ENCODE measurements around the gene PSMD14.

Gene PSMD14

GRCh38 chr2:161417438-161418274 is 109.4 kb downstream of the PSMD14 start:
- Histone ChIP-seq H3K4ac (ENCODE audit: low read depth in 1 of 2, low read length in 2 of 2) (no peak overlapping the region), H3K9me3 (ENCODE audit: control insufficient read depth, low read length) (no peaks in the 10 kb centered on the region), H2BK120ac (ENCODE audit: low read depth, low read length) (no peak overlapping the region), H3K4me3 (ENCODE audit: insufficient read depth in 1 of 2, low read depth in 1 of 2, low read length in 2 of 2) (peak overlapping the region in 1 of 2 experiments; percentile 45), H2BK5ac (ENCODE audit: low read depth, low read length, poor library complexity, severe bottlenecking) (no peak overlapping the region), H3K14ac (ENCODE audit: low read length in 2 of 2) (no peak overlapping the region), H4K91ac (ENCODE audit: low read length) (no peak overlapping the region), H3K23ac (ENCODE audit: low read length in 2 of 2) (no peak overlapping the region), H2AK5ac (ENCODE audit: low read length, severe bottlenecking) (no peak overlapping the region), H4K8ac (ENCODE audit: low read length) (no peak overlapping the region), H2AFZ (ENCODE audit: low read depth, low read length) (no peak overlapping the region), H3K4me2 (ENCODE audit: low read length, poor library complexity, severe bottlenecking) (no peak overlapping the region), H3K27me3 (ENCODE audit: control insufficient read depth in 1 of 2, insufficient read depth in 1 of 2, low read length in 2 of 2) (peaks cover 76 to 80% of the 10 kb centered on the region in 2 experiments), H2BK15ac (ENCODE audit: low read depth, poor library complexity, severe bottlenecking) (no peak overlapping the region), H3K4me1 (ENCODE audit: control insufficient read depth, insufficient read depth, low read depth, low read length) (peaks cover 25% of the 10 kb centered on the region), H3K79me1 (replicated peaks; ENCODE audit: low read length, poor library complexity, severe bottlenecking) (no peaks in the 10 kb centered on the region), H3K9ac (ENCODE audit: low read length) (no peak overlapping the region), H3K18ac (ENCODE audit: low read depth in 1 of 2, low read length in 2 of 2) (no peak overlapping the region), H2BK12ac (ENCODE audit: low read length in 2 of 2) (no peak overlapping the region), H3K36me3 (ENCODE audit: control insufficient read depth in 1 of 2, insufficient read depth in 2 of 2, low read depth in 1 of 2, low read length in 2 of 2) (no peaks in the 10 kb centered on the region), H3K27ac (ENCODE audit: low read length, poor library complexity, severe bottlenecking) (no peak overlapping the region)
- DNase-seq: no peak
- WGBS: 2% methylated on average over 20 of the region's 21 CpGs

GRCh38 chr2:161418275-161418714 is 110.1 kb downstream of the PSMD14 start:
- H3K4me2 ChIP-seq (ENCODE audit: low read length, poor library complexity, severe bottlenecking): peak overlapping the region; percentile 81
- 2% methylated on average over 14 of the region's 15 CpGs for WGBS
- H3K23ac ChIP-seq (ENCODE audit: low read length in 2 of 2): peak overlapping the region in 1 of 2 experiments; percentile 67
- no peak for DNase-seq
- no peak overlapping the region for H2BK120ac ChIP-seq (ENCODE audit: low read depth, low read length)
- no peak overlapping the region for H4K91ac ChIP-seq (ENCODE audit: low read length)
- no peak overlapping the region for H3K4ac ChIP-seq (ENCODE audit: low read depth in 1 of 2, low read length in 2 of 2)
- H3K27me3 ChIP-seq (ENCODE audit: control insufficient read depth in 1 of 2, insufficient read depth in 1 of 2, low read length in 2 of 2): peaks cover 82 to 86% of the 10 kb centered on the region in 2 experiments
- peak overlapping the region; percentile 39 to 70 for H3K4me3 ChIP-seq (ENCODE audit: insufficient read depth in 1 of 2, low read depth in 1 of 2, low read length in 2 of 2)
- H2BK12ac ChIP-seq (ENCODE audit: low read length in 2 of 2): no peak overlapping the region
- H3K36me3 ChIP-seq (ENCODE audit: control insufficient read depth in 1 of 2, insufficient read depth in 2 of 2, low read depth in 1 of 2, low read length in 2 of 2): no peaks in the 10 kb centered on the region
- H3K9me3 ChIP-seq (ENCODE audit: control insufficient read depth, low read length): no peaks in the 10 kb centered on the region
- no peak overlapping the region for H2BK5ac ChIP-seq (ENCODE audit: low read depth, low read length, poor library complexity, severe bottlenecking)
- no peak overlapping the region for H2BK15ac ChIP-seq (ENCODE audit: low read depth, poor library complexity, severe bottlenecking)
- no peak overlapping the region for H3K9ac ChIP-seq (ENCODE audit: low read length)
- no peak overlapping the region for H4K8ac ChIP-seq (ENCODE audit: low read length)
- no peak overlapping the region for H3K18ac ChIP-seq (ENCODE audit: low read depth in 1 of 2, low read length in 2 of 2)
- H3K14ac ChIP-seq (ENCODE audit: low read length in 2 of 2): no peak overlapping the region
- H3K79me1 ChIP-seq (replicated peaks; ENCODE audit: low read length, poor library complexity, severe bottlenecking): no peaks in the 10 kb centered on the region
- no peak overlapping the region for H2AFZ ChIP-seq (ENCODE audit: low read depth, low read length)
- H2AK5ac ChIP-seq (ENCODE audit: low read length, severe bottlenecking): no peak overlapping the region
- peaks cover 27% of the 10 kb centered on the region for H3K4me1 ChIP-seq (ENCODE audit: control insufficient read depth, insufficient read depth, low read depth, low read length)
- H3K27ac ChIP-seq (ENCODE audit: low read length, poor library complexity, severe bottlenecking): no peak overlapping the region

GRCh38 chr2:161418715-161419637 is 110.8 kb downstream of the PSMD14 start:
- no peak overlapping the region for H4K91ac ChIP-seq (ENCODE audit: low read length)
- H2BK15ac ChIP-seq (ENCODE audit: low read depth, poor library complexity, severe bottlenecking): no peak overlapping the region
- peaks cover 34% of the 10 kb centered on the region for H3K4me1 ChIP-seq (ENCODE audit: control insufficient read depth, insufficient read depth, low read depth, low read length)
- peak overlapping the region; percentile 81 for H3K4me2 ChIP-seq (ENCODE audit: low read length, poor library complexity, severe bottlenecking)
- H2BK12ac ChIP-seq (ENCODE audit: low read length in 2 of 2): no peak overlapping the region
- no peak overlapping the region for H3K18ac ChIP-seq (ENCODE audit: low read depth in 1 of 2, low read length in 2 of 2)
- H3K36me3 ChIP-seq (ENCODE audit: control insufficient read depth in 1 of 2, insufficient read depth in 2 of 2, low read depth in 1 of 2, low read length in 2 of 2): no peaks in the 10 kb centered on the region
- H3K27me3 ChIP-seq (ENCODE audit: control insufficient read depth in 1 of 2, insufficient read depth in 1 of 2, low read length in 2 of 2): peaks cover 81 to 93% of the 10 kb centered on the region in 2 experiments
- no peak overlapping the region for H2BK120ac ChIP-seq (ENCODE audit: low read depth, low read length)
- peak overlapping the region; percentile 39 to 70 for H3K4me3 ChIP-seq (ENCODE audit: insufficient read depth in 1 of 2, low read depth in 1 of 2, low read length in 2 of 2)
- H3K9me3 ChIP-seq (ENCODE audit: control insufficient read depth, low read length): no peaks in the 10 kb centered on the region
- no peak overlapping the region for H4K8ac ChIP-seq (ENCODE audit: low read length)
- H3K9ac ChIP-seq (ENCODE audit: low read length): no peak overlapping the region
- H2AK5ac ChIP-seq (ENCODE audit: low read length, severe bottlenecking): no peak overlapping the region
- H3K4ac ChIP-seq (ENCODE audit: low read depth in 1 of 2, low read length in 2 of 2): no peak overlapping the region
- DNase-seq: peak; percentile 53
- H2BK5ac ChIP-seq (ENCODE audit: low read depth, low read length, poor library complexity, severe bottlenecking): no peak overlapping the region
- WGBS: under 1% methylated on average over 45 of the region's 49 CpGs
- no peak overlapping the region for H2AFZ ChIP-seq (ENCODE audit: low read depth, low read length)
- H3K79me1 ChIP-seq (replicated peaks; ENCODE audit: low read length, poor library complexity, severe bottlenecking): no peaks in the 10 kb centered on the region
- H3K14ac ChIP-seq (ENCODE audit: low read length in 2 of 2): no peak overlapping the region
- H3K27ac ChIP-seq (ENCODE audit: low read length, poor library complexity, severe bottlenecking): no peak overlapping the region
- H3K23ac ChIP-seq (ENCODE audit: low read length in 2 of 2): peak overlapping the region in 1 of 2 experiments; percentile 96
